ENCODE results near the gene CENPP. TPM values are rescaled to one million over a fixed set of nuclear protein-coding genes. Genes with fewer than 3 reads are reported as not detected.

The CENPP gene
- total RNA-seq, 1 experiment from 2014 or later: 24.2 TPM

DNA sequence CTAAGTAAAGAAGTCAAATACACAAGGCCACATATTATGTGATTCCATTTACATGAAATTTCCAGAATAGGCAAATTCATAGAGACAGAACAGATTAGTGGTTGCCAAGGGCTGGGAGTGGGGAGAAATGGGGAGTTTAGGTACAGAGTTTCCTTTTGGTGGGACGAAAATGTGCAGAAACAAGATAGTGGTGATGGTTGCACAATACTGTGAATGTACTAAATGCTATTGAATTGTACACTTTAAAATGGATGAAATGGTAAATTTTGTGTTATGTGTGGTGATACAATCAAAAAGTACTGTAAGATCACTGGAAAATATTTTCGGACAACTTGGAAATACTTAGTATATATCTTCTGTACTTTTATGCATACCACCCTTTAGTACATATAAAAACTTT lies 195.1 kb downstream of the CENPP start:
- no peaks in the 10 kb centered on the region for H3K27me3 ChIP-seq
- no peak overlapping the region for H3K4me3 ChIP-seq
- H3K36me3 ChIP-seq: no peaks in the 10 kb centered on the region
- no peak for DNase-seq
- H3K4me1 ChIP-seq: no peaks in the 10 kb centered on the region
- no peak overlapping the region for H3K27ac ChIP-seq
- H3K9me3 ChIP-seq (replicated peaks): no peaks in the 10 kb centered on the region

DNA sequence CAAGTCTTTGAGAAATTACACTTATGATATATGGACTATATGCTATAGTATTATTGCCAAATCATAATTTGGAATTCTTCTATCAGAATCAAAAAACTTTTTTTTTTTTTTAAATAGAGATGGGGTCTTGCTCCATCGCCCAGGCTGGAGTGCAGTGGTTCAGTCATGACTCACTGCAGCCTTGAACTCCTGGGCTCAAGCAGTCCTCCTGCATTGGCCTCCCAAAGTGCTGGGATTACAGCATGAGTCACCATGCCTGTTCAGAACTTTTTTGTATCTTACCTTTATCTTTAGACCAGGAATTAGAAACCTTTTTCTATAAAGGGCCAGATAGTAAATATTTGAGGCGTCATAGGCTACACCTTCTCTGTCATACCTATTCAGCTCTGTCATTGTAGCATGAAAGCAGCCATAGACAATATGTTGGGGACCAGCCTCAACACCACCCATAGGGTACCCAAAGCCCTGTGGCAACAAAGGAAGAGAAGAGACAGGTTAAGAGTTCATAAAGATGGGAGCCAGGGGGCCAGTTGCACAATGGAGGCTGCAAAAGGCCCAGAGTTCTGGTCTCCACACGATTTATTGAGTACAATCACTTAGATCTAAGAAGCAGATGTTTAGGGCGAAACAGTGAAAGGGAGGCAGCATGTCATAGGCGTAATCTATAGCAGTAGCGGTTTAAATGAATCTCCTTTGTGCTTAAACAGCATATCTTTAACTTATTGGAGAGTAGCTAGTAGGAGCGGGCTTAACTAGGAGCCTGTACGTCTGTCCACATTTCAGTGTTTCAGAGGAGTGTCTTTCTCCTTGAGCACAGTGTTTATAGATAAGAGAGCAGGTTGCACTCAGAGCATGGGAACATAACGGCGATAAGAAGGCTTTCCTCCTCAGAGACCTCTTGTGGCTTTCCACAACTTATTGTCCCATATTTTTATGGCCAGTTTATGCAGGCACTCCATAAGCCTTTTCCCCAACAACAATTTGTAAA lies 197.5 kb downstream of the CENPP start:
- Histone ChIP-seq H3K9me3 (replicated peaks) (no peaks in the 10 kb centered on the region), H3K36me3 (no peaks in the 10 kb centered on the region), H3K4me1 (no peaks in the 10 kb centered on the region), H3K27ac (no peak overlapping the region), H3K4me3 (no peak overlapping the region), H3K27me3 (no peaks in the 10 kb centered on the region)
- DNase-seq: no peak

DNA sequence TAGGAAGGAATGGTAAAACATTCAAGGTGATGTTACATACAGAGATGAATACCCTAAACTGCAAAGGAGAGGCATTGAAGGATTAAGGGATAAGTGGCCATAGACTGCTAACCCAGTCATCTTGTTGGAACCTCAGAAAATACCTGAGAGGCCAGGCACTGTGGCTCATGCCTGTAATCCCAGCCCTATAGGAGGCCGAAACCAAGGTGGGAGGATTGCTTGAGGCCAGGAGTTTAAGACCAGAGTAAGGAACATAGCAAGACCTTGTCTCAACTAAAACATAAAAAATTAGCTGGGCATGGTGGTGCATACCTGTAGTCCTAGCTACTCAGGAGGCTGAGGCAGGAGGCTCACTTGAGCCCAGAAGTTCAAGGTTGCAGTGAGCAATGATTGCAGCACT lies 199.1 kb downstream of the CENPP start:
- DNase-seq: no peak
- H3K36me3 ChIP-seq: no peaks in the 10 kb centered on the region
- no peaks in the 10 kb centered on the region for H3K4me1 ChIP-seq
- H3K4me3 ChIP-seq: no peak overlapping the region
- H3K9me3 ChIP-seq (replicated peaks): no peaks in the 10 kb centered on the region
- no peak overlapping the region for H3K27ac ChIP-seq
- H3K27me3 ChIP-seq: no peaks in the 10 kb centered on the region

DNA sequence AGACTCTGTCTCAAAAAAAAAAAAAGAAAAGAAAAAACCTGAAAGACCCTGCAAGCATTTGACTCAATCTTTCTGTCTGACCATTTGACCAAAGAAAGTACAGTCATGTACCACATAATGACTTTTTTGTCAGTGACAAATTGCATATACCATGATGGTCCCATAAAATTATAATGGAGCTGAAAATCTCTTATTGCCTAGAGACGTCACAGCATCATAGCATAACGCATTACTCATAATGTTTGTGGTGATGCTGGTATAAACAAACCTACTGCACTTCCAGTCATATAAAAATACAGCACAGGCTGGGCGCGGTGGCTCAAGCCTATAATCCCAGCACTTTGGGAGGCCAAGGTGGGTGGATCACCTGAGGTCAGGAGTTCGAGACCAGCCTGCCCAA lies 199.6 kb downstream of the CENPP start:
- no peak overlapping the region for H3K4me3 ChIP-seq
- H3K36me3 ChIP-seq: no peaks in the 10 kb centered on the region
- H3K9me3 ChIP-seq (replicated peaks): no peaks in the 10 kb centered on the region
- no peaks in the 10 kb centered on the region for H3K27me3 ChIP-seq
- no peak overlapping the region for H3K27ac ChIP-seq
- no peak for DNase-seq
- H3K4me1 ChIP-seq: no peaks in the 10 kb centered on the region

DNA sequence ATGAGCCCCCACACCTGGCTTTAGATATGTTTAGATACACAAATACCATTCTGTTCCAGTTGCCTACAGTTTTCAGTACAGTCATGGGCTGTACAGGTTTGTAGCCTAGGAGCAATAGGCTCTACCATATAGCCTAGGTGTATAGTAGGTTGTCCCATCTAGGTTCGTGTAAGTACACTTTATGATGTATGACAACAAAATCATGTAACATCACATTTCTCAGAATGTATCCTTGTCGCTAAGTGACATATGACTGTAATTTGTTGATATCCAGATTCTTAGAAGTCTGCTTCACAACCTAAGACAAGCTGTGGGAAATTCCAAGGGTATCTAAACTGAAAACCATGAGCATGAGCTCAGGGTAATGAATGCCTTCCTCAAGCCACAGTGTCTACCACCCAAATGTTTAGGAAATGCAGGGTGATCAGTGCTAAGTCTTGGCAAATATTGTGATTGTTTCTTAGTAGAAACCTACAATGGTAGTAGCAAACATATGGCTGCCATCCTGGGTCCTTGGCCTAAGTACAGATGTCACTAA lies 201.6 kb downstream of the CENPP start:
- Histone ChIP-seq H3K4me3 (no peak overlapping the region), H3K36me3 (no peaks in the 10 kb centered on the region)

DNA sequence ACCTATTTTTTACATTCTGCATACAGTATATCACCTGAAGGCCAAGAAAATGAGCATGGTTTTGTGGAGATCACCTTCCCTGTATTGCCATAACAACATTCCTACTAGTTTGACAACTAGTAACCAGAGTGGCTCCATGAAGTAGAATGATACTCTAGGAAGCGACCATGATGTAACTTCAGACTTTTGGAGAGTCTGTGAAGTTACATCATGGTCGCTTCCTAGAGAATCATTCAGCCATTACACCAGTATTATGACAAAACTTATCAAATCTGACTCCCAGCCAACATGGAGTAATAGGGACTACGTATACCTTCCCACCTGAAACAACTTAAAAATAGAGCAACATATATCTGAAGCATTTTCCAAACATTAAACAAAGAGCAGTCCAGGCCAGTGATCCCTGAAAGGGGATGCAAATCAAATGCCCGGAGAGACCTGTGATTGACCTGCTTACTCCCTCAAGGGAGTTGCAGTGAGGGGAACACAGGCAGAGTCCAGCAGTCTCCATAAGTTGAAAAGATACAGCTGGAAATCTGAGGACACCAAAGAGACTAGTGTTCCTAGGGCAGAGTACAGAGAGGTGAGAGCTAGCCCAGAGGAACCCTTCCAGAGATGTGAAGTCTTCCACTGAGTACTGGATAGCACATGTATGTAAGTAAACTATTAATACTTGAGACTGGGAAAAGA lies 202.2 kb downstream of the CENPP start:
- Histone ChIP-seq H3K27ac (no peak overlapping the region), H3K27me3 (no peaks in the 10 kb centered on the region), H3K9me3 (replicated peaks) (no peaks in the 10 kb centered on the region), H3K4me1 (no peaks in the 10 kb centered on the region), H3K4me3 (no peak overlapping the region), H3K36me3 (no peaks in the 10 kb centered on the region)
- DNase-seq: no peak

More for the DNA sequence above, 201.6 kb downstream of the CENPP start:
- no peak overlapping the region for H3K27ac ChIP-seq
- no peaks in the 10 kb centered on the region for H3K9me3 ChIP-seq (replicated peaks)
- H3K27me3 ChIP-seq: no peaks in the 10 kb centered on the region
- no peak for DNase-seq
- no peaks in the 10 kb centered on the region for H3K4me1 ChIP-seq

DNA sequence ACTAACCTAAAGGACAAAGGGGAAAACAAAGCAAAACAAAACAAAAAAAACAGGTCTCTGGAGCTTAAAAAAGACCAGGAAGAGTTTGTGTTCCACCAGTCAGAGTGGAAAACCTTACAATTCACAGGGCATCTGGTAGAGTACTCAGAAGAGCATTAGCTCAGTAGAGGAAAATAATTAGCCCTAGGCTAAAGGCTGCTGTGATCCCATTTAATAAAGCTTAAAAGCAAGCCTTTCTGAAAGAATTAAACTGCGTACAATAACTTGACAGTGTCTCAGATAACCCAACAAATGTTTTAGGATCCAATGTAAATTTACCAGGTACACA lies 202.7 kb downstream of the CENPP start:
- Histone ChIP-seq H3K4me1 (no peaks in the 10 kb centered on the region), H3K36me3 (no peaks in the 10 kb centered on the region), H3K27me3 (no peaks in the 10 kb centered on the region), H3K27ac (no peak overlapping the region), H3K4me3 (no peak overlapping the region), H3K9me3 (replicated peaks) (no peaks in the 10 kb centered on the region)
- DNase-seq: no peak

DNA sequence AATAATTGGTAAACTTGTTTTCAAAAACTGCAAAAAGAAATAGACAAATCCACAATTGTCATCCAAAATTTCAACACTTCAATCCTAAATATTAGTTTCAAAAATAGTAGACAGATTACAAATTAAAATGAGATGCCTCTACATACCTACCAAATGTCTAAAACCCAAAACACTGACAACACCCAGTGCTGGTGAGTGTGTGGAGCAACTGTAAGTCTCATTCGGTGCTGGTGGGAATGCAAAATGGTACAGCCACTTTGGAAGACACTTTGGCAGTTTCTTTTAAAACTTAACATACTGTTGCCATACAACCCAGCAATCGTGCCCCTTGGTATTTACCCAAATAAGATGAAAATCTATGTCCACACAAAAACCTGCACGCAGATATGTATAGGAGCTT lies 203.4 kb downstream of the CENPP start:
- Histone ChIP-seq H3K27ac (no peak overlapping the region), H3K27me3 (no peaks in the 10 kb centered on the region), H3K4me3 (no peak overlapping the region), H3K9me3 (replicated peaks) (no peaks in the 10 kb centered on the region), H3K4me1 (no peaks in the 10 kb centered on the region), H3K36me3 (no peaks in the 10 kb centered on the region)
- no peak for DNase-seq

DNA sequence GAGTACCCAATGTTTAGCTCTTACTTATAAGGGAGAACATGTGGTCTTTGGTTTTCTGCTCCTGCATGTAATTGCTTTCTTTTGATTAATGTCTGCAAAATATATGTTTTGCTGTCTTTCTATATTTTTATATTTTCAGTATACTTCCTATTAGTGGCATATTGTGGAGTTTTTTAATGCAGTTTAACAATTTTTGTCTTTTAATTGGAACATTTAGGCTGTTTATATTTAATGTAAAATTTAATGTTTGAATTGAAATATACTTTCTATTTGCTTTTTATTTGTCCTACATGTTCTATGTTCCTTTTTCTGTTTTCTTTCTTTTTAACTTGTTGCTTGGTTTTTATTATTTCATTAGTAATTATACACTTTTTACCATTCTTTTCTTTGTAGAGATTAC lies 205.1 kb downstream of the CENPP start:
- DNase-seq: no peak
- Histone ChIP-seq H3K36me3 (no peaks in the 10 kb centered on the region), H3K4me1 (no peaks in the 10 kb centered on the region), H3K27me3 (no peaks in the 10 kb centered on the region), H3K27ac (no peak overlapping the region), H3K9me3 (replicated peaks) (no peaks in the 10 kb centered on the region), H3K4me3 (no peak overlapping the region)

DNA sequence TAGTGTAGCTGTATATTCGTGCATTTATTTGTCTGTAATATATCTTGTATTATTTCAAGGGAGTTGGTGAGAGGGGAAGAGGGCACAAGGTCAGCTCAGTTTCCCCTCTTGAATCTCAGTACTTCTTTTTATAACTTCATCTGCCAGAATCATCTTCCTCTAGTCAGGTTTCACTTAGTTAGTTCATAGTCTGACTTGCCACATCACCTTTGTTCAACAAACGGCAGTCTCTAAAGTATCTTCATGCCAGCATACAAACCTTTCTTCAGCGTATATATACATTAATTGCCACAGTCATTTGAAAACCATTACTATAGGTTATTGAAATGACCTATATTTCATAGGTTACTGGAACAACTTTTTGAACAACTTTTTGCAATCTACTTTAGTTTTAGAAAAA lies 208.5 kb downstream of the CENPP start:
- Histone ChIP-seq H3K36me3 (no peaks in the 10 kb centered on the region), H3K4me3 (no peak overlapping the region), H3K9me3 (replicated peaks) (no peaks in the 10 kb centered on the region), H3K4me1 (0 out of 2 replicates have a peak, but pooled peaks cover 10% of the 10 kb centered on the region), H3K27me3 (no peaks in the 10 kb centered on the region), H3K27ac (no peak overlapping the region)
- no peak for DNase-seq

DNA sequence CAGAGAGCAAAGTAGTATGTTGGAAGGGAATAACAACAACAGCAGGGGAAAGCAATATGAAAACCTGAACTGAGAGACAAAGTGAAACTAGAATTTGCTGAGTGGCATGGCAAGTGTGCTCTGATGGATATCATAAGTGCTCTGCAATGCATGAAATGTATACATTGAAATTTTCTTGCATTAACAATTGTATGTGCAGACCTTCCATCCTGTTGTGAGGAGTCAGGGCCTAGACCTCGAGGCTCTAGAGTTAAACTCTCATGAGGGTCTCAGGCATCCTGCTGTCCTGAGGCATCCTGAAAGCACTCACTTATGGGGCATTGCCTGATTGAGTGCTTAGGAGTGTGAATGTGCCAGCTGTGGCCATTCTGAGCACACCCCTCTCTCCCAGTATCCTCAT lies 208.9 kb downstream of the CENPP start:
- H3K9me3 ChIP-seq (replicated peaks): no peaks in the 10 kb centered on the region
- no peak overlapping the region for H3K4me3 ChIP-seq
- H3K4me1 ChIP-seq: 0 out of 2 replicates have a peak, but pooled peaks cover 10% of the 10 kb centered on the region
- H3K36me3 ChIP-seq: no peaks in the 10 kb centered on the region
- no peak overlapping the region for H3K27ac ChIP-seq
- H3K27me3 ChIP-seq: no peaks in the 10 kb centered on the region
- no peak for DNase-seq

DNA sequence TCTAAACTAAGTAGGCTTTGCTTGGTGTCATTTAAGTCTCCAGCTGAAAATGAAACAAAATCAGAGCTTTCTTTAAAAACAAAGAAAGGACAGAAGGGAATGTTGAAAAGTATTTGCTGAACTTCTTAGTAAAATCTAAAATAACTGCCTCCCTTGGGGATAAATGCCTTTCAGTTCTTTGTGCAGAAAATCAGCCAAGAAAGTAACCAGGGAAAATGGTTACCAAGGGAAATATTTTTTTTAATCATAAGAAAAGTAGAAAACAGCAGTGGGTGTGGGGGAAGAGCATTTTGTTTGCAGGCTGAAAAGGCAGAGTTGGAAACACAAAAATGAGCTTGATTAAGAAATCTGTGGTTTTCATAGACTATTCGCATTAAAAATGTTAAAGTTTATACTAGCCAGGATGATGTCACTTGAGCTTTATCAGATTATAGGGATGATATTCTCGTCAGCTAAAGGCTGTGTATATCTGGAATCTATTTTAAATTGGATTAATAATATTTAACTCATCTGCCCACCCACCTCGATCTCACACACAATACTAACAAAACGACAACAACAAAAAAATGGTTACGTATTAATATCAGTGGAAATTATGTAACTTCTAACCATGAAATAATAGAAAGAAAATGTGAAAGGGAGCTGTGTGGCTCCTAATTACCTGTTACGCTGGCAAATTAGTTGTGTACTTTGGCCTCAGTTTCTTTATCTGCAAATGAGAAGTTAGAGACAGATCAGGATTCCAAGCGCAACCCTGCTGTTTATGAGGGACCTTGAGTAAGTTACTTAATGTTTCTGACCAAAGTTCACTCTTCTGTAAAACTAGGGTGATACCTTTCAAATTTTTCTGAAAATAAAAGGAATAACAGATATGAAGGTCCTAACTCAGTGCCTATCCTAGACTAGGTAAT lies 210.4 kb downstream of the CENPP start, which contains the start of gene ECM2:
TSS of gene ECM2 (minus strand) at position 51 of the 911 bp plus-strand sequence. CDS start 13,124 bp downstream, outside the sequence.
- DNase-seq: no peak
- no peaks in the 10 kb centered on the region for H3K27me3 ChIP-seq
- no peak within 1 kb of the TSS for H3K27ac ChIP-seq
- H3K9me3 ChIP-seq (replicated peaks): no peaks in the 10 kb centered on the region
- 0 out of 2 replicates have a peak, but pooled peaks cover 10% of the 10 kb centered on the region for H3K4me1 ChIP-seq
- H3K4me3 ChIP-seq: no peak within 1 kb of the TSS
- no peaks in the 10 kb centered on the region for H3K36me3 ChIP-seq

DNA sequence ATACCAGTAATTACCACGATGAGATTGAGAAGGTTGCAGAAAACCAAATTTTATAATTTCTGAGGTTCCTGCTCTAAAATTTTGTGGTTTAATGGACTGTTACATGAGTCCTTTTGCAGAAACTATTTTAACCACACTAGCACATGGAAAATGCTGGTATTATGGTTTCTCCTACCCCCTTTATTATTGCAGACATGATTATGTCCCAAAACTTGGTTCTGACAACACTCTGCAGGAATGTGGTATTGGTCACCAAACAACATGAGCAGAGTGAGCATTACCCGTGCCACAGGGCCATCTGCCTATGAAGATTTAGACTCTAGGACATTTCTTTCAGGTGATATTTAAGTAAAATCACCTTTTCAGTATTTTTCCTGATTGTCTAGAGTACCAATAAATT lies 212.8 kb downstream of the CENPP start:
- H3K27ac ChIP-seq: no peak overlapping the region
- 0 out of 2 replicates have a peak, but pooled peaks cover 10% of the 10 kb centered on the region for H3K4me1 ChIP-seq
- no peak overlapping the region for H3K4me3 ChIP-seq
- no peaks in the 10 kb centered on the region for H3K9me3 ChIP-seq (replicated peaks)
- peak in 1 of 2 experiments; percentile 13 for DNase-seq
- no peaks in the 10 kb centered on the region for H3K27me3 ChIP-seq
- H3K36me3 ChIP-seq: no peaks in the 10 kb centered on the region; the same call in 1 of the 2 replicates

DNA sequence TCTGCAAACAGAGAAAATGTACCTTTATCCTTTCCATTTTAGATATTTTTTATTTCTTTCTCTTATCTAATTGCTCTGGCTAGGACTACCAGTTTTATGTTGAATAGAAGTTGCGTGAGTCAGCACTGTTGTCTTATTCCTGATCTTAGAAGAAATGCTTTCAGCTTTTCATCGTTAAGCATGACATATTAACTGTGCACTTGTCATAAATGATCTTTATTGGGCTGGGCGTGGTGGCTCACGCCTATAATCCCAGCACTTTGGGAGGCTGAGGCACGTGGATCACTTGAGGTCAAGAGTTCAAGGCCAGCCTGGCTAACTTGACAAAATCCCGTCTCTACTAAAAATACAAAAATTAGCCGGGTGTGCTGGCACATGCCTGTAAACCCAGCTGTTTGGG lies 218.2 kb downstream of the CENPP start:
- H3K27me3 ChIP-seq: no peaks in the 10 kb centered on the region
- no peaks in the 10 kb centered on the region; the same call in 1 of the 2 replicates for H3K36me3 ChIP-seq
- no peak for DNase-seq
- H3K27ac ChIP-seq: no peak overlapping the region
- H3K4me3 ChIP-seq: no peak overlapping the region
- H3K9me3 ChIP-seq (replicated peaks): no peaks in the 10 kb centered on the region
- H3K4me1 ChIP-seq: no peaks in the 10 kb centered on the region

Data from SJCRH30 (cell line).